MV-4-11 (cell line): ENCODE results near the gene GAA.
A peak's percentile ranks its signal among the peaks of the same experiment; 100 is the strongest.

Source experiments
- DNase-seq: peaks from one replicate; lab custom pipeline; 2025; lab: John Stamatoyannopoulos, UW

The GAA gene

DNA sequence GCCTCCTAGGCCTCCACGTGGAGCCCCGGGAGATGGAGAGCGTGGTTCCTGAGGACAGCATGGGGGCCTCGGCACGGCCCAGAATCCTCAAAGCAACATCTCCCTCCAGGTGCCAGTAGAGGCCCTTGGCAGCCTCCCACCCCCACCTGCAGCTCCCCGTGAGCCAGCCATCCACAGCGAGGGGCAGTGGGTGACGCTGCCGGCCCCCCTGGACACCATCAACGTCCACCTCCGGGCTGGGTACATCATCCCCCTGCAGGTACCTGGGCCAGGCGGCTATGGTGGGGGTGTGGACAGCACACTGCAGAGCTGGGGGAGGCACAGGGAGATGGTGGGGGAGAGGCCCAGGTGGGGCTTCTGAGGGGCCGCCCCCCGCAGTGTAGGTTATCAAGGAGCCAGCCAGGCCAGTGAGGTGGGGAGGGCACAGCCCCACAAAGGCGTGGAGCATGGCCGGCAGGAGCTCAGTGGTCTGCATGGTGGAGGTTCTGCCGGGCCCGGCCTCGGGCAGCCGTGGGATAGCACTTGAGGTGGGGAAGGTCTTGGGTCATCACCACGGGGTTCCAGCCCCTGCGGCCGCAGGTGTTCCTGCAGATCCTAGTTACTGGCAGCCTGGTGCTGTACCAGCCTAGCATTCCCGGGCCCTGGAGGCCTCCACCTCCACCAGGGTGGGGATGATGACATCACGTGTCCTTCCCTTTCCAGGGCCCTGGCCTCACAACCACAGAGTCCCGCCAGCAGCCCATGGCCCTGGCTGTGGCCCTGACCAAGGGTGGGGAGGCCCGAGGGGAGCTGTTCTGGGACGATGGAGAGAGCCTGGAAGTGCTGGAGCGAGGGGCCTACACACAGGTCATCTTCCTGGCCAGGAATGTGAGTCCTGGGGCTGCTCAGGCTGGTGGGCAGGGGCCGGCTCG is 16.4 kb downstream of the GAA start:
- no peak for DNase-seq

DNA sequence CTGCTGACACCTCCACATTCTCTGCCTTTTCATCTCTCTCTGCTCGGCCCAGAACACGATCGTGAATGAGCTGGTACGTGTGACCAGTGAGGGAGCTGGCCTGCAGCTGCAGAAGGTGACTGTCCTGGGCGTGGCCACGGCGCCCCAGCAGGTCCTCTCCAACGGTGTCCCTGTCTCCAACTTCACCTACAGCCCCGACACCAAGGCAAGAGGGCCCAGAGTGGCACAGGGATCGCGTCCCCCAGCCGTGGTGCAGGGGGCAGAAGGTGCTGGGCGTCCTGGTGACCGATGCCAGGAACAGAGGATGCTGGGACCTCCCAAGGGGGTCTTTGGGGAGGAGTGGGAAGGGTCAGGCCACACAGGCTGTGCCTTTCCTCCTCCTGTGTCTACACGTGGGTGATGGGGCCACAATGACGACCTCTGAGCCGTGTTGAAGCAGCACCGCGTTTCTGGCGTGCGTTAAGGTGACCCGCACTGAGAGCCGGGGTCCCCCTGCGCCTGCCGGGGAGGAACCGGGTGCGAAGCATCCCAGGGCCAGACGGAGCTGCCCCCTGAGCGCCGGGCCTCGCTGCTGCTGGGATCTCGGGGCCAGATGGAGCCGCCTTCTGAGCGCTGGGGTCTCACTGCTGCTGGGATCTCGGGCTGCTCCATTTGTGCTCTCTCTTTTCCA is 17.4 kb downstream of the GAA start:
- DNase-seq = no peak

DNA sequence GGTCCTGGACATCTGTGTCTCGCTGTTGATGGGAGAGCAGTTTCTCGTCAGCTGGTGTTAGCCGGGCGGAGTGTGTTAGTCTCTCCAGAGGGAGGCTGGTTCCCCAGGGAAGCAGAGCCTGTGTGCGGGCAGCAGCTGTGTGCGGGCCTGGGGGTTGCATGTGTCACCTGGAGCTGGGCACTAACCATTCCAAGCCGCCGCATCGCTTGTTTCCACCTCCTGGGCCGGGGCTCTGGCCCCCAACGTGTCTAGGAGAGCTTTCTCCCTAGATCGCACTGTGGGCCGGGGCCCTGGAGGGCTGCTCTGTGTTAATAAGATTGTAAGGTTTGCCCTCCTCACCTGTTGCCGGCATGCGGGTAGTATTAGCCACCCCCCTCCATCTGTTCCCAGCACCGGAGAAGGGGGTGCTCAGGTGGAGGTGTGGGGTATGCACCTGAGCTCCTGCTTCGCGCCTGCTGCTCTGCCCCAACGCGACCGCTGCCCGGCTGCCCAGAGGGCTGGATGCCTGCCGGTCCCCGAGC is 17.9 kb downstream of the GAA start:
- no peak for DNase-seq

DNA sequence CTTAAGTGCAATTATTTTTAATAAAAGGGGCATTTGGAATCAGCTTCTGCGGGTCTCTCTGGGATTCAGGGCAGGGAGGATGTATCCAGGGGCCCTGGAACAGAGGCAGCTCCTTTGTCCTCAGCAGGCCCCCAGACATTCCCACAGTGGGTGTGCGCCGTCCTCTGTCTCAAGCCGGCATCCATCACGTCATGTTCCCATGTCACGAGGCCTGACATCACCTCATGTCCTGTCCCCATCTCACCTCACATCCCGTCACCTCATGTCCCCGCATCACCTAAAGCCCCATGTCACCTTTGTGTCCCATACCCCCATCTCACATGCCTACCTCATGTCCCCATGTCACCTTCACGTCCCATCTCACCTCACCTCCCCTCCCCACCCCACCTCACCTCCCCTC is 18.5 kb downstream of the GAA start:
- no peak for DNase-seq

DNA sequence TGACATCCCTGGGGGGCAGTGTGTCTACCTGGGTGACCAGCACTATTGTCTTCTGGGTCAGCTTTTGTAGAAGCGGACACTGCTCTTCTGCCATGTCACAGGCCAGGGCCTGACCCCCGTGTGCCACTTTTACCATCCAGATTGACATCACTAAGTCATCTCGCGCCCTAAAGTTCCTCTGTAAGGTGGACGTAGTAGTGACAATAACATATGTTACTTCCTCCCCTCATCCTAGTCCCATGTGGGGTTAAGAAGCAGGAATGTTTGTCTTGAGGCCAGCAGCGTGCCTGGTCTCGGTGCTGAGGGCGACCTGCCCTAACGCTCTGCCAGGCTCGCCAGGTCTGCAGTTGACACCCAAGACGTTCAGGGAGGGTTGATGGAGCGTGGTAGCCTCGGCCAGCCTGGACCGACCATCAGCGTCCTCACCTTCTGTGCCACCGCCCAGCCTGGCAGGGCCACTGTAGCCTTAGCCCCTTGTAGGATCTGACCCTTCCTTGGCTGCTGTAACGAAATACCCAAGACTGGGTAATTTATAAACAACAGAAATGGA is 20.7 kb downstream of the GAA start:
- DNase-seq = no peak

DNA sequence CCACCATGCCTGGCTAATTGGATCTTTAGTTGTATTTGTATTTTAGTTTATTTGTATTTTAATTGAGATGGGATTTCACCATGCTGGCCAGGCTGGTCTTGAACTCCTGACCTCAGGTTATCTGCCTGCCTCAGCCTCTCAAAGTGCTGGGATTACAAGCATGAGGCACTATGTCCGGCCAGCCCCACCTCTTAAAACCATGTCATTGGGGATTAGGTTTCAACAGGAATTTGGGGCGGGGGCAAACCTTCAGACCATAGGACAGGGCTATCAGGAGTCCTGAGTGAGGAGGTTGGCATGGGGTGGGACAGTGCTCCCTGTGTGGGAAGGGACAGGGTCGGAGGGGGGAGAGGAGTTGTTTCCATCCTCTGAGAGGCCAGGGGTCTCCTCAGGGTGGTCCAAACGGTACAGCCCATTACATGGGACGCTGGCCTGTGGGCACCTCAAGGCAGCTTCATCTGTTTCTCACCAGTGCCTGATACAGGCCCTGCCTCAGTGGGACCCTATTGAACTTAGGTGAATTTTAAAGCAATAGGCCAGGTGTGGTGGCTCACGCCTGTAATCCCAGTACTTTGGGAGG is 21.6 kb downstream of the GAA start:
- no peak for DNase-seq

DNA sequence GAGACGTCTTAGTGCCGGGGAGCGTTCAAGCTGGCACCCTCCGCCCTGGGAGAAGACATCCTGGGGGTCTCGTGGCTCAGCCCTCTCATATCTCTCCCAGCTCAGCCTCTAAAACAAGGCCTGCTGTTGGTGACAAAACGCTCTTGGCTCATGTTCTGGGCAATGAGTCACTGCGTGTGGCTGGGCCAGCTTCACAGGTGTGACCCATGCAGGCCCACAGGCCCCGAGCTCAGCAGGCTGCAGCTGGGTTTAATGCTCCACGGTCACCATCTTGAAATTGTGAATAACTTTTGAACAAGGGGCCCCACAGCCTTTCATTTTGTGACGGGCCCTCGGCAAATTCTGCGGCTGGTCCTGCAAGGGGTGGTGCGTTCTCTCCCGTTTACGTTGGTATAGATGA is 22.4 kb downstream of the GAA start:
- DNase-seq = peak; percentile 8

DNA sequence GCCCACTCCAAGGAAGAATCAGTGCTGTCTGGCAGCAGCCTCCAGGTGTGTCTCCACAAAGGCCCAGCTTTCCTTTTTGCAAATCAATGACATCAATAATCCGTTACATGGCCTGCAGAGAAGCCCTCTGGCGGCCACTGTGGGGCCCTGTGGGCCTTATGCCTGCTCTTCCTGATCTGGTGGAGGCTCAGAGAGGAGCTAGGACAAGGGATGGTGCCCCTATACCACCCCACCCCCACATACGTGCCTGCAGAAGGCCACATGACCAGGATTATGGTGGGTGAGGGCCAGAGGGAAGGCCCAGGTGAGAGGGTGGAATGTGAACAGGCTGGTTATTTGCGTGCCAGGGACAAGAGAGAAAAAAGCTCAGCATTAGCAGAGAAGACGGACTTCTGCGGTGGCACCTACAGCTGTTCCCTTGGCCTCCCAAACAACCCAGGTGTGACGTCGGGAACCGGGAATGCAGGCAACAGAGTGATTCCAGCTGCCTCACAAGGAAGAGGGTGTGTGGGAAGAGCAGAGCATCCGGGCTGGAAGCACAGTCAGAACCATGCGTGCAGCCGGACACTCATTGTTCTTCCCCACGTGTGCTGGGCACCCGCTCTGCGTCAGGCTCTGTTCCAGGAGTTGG is 23.1 kb downstream of the GAA start:
- DNase-seq = peak; percentile 3

DNA sequence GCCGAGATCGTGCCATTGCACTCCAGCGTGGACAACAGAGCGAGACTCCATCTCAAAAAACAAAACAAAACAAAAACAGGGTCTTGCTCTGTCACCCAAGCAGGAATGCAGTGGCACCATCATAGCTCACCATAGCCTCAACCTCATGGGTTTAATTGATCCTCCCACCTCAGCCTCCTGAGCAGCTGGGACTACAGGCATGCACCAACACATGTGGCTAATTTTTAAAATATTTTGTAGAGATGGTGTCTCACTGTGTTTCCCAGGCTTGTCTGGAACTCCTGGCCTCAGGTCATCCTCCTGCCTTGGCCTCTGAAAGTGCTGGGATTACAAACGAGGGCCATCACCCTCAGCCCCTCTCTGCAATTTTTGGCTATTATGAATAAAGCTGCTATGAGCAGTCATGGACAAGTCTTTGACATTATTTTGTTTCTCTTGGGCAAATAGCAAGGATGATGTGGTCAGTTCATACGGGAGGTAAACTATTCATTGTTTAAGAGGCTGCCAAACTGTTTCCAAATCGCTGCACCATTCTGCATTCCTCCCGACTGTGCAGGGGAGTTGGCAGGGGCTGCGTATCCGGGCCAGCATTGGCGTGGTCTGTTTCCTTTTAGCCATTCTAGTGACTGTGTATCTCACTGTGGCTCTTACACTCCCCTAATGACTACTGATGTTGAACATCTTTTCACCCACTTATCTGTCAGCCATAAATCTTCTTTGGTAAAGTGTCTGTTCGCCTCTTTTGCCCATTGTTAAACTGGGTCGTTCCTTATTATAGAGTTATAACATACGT is 24.5 kb downstream of the GAA start:
- DNase-seq = no peak

DNA sequence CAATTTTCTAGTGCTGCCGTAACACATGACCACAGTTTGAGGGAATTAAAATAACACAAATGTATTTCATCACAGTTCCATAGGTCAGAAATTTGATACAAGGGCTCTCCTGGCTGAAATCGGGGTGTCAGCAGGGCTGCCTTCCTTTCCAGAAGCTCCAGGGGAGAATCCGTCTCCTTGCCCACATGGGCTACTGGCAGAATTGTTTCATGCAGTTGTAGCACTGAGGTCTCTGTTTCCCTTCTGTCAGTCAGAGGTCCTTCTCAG is 25.0 kb downstream of the GAA start:
- no peak for DNase-seq

DNA sequence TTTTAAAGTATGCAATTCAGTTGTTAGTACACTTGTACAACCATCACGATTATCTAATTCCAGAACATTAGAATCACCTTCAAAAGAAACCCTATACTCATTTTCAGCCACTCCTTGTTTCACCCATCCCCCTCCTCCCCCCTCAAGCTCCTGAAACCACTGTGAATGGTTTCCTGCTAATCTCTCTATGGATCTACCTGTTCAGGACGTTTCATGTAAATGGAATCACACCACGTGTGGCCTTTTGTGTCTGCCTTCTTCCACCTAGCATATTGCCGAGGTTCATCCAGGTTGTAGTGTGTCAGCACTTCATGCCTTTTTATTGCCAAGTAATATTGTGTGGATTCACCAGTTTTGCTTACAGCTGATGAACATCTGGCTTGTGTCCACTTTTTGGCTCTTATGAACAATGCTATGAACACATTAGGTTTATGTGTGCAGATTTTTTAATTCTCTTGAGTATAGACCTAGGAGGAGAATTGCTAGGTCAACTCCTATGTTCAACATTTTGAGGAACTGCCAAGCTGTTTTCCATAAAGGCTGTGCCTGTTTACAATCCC is 27.7 kb downstream of the GAA start:
- DNase-seq = no peak

DNA sequence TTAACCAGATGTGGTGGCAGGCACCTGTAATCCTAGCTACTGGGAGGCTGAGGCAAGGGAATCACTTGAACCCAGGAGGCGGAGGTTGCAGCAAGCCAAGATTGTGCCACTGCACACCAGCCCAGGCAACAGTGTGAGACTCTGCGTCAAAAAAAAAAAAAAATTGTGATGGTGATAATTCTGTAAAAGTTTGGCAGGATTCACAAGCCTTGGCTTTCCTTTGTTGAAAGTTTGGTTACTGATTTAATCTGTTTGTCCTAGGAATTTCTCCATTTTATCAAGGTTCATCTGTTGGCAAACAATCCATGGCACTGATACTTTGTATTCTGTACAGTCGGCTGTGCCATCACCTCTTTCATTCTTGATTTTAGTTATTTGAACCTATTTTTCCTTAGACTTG is 29.6 kb downstream of the GAA start:
- no peak for DNase-seq

DNA sequence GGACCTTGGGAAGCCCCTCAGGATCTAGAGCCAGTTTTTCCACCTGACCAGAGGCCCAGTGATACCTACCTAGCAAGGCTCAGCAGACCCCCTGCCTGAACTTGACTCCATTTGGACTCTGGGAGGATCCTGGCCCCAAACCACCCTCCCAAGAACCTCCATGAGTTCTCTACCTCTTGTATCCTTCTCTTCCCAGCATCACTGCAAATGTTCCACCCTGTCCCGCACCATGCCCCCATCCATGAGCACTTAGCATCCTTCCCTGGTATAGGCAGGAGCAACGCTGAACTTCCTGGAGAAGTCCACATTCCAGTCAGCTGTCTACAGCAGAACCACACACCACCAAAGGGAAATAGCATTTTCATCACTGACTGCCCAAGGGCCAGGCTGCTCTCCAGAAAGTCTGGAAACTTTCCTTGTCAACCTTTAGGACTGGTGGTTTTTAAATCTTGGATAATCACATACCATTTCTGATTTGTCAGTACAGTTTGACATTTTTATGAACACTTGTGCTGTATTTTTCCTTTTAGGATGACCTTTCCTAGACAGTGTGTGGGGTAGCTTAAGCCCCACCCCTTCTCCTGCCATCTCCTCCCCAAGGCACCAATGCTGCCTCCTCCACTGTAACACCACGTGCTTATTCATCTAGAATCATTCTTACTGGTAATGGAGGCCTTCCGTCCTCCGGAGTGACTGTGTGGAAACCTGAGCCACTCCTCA is 31.7 kb downstream of the GAA start:
- DNase-seq = no peak

DNA sequence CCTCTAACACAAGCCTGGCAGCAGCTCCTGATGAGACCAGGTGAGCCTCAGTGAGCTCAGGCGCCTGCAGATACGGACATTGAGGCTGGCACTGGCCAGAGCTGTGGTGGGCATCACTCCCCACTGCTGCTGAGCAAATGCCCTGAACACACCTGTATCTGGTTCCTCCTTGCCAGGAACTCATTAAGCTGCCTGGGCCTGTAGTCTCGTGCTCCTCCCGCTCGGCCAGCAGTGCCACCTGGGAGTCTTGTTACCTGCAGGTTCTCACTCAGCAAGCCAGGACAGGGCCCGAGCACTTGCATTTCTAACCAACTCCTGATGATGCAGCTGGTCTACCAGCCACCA is 32.2 kb downstream of the GAA start:
- DNase-seq = no peak

DNA sequence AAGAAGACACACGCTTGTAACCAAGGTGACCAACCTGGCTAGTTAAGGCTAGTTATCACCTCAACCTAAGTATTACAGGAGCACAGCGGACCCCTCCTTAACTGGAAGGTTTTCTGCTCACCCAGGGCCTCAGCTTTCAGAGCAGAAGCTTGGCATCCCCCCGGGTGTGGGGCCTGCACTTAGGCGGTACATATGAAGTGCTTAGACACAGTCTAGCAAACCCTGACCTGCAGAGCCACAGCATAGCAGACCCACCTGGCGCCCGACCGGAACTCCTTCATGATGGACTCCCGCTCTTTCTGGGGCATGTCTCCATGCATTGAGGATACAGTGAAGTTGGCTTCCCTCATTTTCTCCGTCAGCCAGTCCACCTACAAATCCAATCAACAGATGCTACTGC is 35.8 kb downstream of the GAA start:
- no peak for DNase-seq

DNA sequence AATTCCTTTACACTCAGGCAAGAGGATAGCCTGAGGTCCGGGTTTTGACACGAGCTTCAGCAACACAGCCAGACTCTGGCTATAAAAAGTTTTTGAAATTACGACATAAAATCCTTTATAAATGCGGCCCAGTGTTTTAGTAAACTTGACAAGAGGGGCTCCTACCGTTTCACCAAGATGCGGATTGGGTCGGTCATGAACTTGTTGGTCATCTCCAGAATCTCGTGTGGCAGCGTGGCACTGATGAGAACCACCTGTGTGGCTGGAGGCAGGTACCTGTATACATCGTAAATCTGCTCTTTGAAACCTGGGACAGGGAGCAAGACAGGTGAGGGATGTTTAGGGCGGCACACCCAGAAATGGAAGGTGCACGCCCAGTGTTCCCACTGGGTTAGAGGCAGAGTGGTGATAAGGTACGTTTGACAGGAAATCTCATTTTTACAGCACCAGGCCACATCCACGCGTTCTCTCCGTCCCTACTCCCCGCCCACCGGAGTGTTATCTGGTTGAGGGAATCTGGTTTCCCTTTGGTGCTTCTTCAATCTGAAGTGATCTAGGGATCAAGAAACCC is 37.6 kb downstream of the GAA start:
- no peak for DNase-seq

DNA sequence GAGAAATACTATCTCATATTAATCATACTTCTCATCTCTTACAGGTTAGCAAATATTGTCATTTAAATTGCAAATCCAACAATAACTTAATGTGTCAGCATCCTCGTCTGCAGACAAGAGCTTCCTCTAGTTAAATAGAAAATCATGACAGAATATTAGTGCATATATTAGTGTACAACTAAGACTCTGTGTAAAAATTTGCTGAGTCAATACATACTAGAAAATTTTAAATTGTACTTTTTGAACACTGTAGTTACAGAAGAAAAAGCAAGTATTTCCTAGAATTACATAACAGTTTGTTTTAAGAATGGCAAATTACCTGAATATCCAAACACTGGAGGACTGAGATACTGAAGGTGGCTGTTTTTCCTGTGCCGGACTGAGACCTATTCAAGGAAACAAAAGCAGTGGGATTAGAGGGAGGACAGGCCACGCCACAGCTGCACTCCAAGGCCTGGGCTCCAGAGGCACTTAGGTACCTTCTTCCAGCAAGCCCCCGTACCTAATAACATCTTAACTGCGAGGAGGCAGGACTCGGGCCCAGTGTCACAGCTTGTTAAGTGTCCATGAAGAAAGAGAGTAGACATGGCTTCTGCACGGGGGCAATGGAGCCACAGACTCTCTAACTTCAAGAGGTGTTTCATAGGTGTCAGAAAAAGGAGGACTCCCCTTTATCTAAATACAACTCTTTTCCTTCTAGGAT is 40.2 kb downstream of the GAA start:
- no peak for DNase-seq

DNA sequence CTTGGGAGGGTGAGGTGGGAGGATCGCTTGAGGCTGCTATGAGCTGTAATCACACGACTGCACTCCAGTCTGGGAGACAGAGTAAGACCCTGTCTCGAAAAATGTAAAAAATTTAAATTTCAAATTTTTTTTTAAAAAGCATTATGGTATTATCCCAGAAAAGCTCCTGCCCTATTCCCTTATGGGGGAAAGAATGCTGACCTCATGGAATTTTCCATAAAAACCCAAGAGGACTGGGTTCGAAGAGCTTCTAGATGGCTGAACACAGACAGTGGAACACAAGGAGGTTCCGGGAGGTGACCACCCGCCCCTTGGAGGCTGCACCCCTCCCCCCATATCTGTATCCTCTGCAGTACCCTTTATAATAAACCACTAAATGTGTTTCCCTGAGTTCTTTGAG is 41.5 kb downstream of the GAA start:
- no peak for DNase-seq
